ENCODE results near the gene UXT. TPM values are rescaled to one million over a fixed set of nuclear protein-coding genes. Genes with fewer than 3 reads are reported as not detected.
"Not testable (repeated sequence)": the region's sequence is repeated elsewhere in the genome, so short reads cannot be mapped to it uniquely, and the experiment has no call there.

UXT gene
- total and polyA plus RNA-seq, 2 of the 4 experiments (the other 2 are of a cell fraction) = 106 to 164 TPM

- H3K9ac ChIP-seq (ENCODE audit: low read depth, low read length); H3K9me1 ChIP-seq (ENCODE audit: insufficient read depth, low read length); in situ Hi-C loops (cut with MboI; ENCODE audit: low sequenced_read_pairs); ATAC-seq (ENCODE audit: low read depth); H3K4me2 ChIP-seq (ENCODE audit: low read depth, low read length); H3K27me3 ChIP-seq (ENCODE audit: control insufficient read depth, insufficient read depth, low read length); H2AK5ac ChIP-seq (ENCODE audit: low read depth, low read length); POLR2A ChIA-PET (ENCODE audit: unreplicated experiment); H3K4me1 ChIP-seq (ENCODE audit: control insufficient read depth, insufficient read depth, low read length); H3K27ac ChIP-seq (ENCODE audit: insufficient read depth, low read length); CTCF ChIA-PET; H2AK9ac ChIP-seq (replicated peaks; ENCODE audit: low read depth, low read length, poor library complexity); H2AFZ ChIP-seq (replicated peaks; ENCODE audit: low read length, poor library complexity); BruUV-seq (replicated peaks); H3K56ac ChIP-seq (ENCODE audit: extremely low read depth, insufficient read depth, low read length); H4K91ac ChIP-seq (ENCODE audit: insufficient read depth, low read depth, low read length); dilution Hi-C loops (cut with HindIII; ENCODE audit: low sequenced_read_pairs, unreplicated experiment); H2BK20ac ChIP-seq (ENCODE audit: low read depth, low read length); H3K23ac ChIP-seq (ENCODE audit: low read depth, low read length); H3K9me3 ChIP-seq (ENCODE audit: control insufficient read depth, insufficient read depth, low read length); DNase-seq; H3K18ac ChIP-seq (ENCODE audit: low read depth, low read length); intact Hi-C loops (cut with micrococcal nuclease); H2BK15ac ChIP-seq (ENCODE audit: low read depth, low read length); H3K4me3 ChIP-seq (ENCODE audit: insufficient read depth, low read depth, low read length); H4K20me1 ChIP-seq (ENCODE audit: insufficient read depth, low read length); H3K14ac ChIP-seq (replicated peaks; ENCODE audit: low read depth, low read length); H4K5ac ChIP-seq (ENCODE audit: low read depth, low read length); H3K79me1 ChIP-seq (ENCODE audit: low read depth in 1 of 2, low read length in 2 of 2); H4K8ac ChIP-seq (ENCODE audit: low read depth in 2 of 2, low read length in 2 of 2); H3K4ac ChIP-seq (ENCODE audit: low read depth, low read length); H2BK5ac ChIP-seq (ENCODE audit: low read depth, low read length, poor library complexity, severe bottlenecking); H2BK120ac ChIP-seq (ENCODE audit: low read depth, low read length); H3K36me3 ChIP-seq (ENCODE audit: control insufficient read depth, insufficient read depth, low read length): not testable (repeated sequence)
- WGBS, 2 experiments (ENCODE audit: extremely low coverage in 2 of 2, insufficient read length in 1 of 2) = 83% methylated on average over 2 of the region's 7 CpGs; no CpG with 5 or more reads in 1 of the 2 experiments
Measured at GRCh38 chrX:47675959-47676859, 17.2 kb upstream of the UXT start.

All from IMR-90 (cell line).